ENCODE measurements around the gene MOCS1. TPM values are rescaled to one million over a fixed set of nuclear protein-coding genes. Genes with fewer than 3 reads are reported as not detected.

The MOCS1 gene
- total RNA-seq, 1 donor from 2014 or later: 29.3 TPM

- H3K27ac ChIP-seq: no peak overlapping the region
- intact Hi-C loops (cut with DNase I): no loop called here
- DNase-seq: no peak
- no peak overlapping the region for H3K4me3 ChIP-seq
- H3K27me3 ChIP-seq: no peaks in the 10 kb centered on the region
- no peak for TF ChIP-seq CTCF (IDR thresholded peaks at IDR 0.05)
- peaks cover 50% of the 10 kb centered on the region for H3K36me3 ChIP-seq
- no peak for ATAC-seq
- no peaks in the 10 kb centered on the region for H3K9me3 ChIP-seq
- H3K4me1 ChIP-seq: no peaks in the 10 kb centered on the region
Observed at GRCh38 chr6:39917981-39918380, 16.3 kb downstream of the MOCS1 start.

GRCh38 chr6:39917329-39917728 is 16.9 kb downstream of the MOCS1 start:
- DNase-seq: no peak

GRCh38 chr6:39915866-39916265 is 18.4 kb downstream of the MOCS1 start:
- no peak for TF ChIP-seq CTCF (IDR thresholded peaks at IDR 0.05)
- Histone ChIP-seq H3K4me1 (no peaks in the 10 kb centered on the region), H3K36me3 (peaks cover 57% of the 10 kb centered on the region), H3K27me3 (no peaks in the 10 kb centered on the region), H3K27ac (no peak overlapping the region), H3K4me3 (no peak overlapping the region), H3K9me3 (no peaks in the 10 kb centered on the region)
- ATAC-seq: no peak
- intact Hi-C loops (cut with DNase I): no loop called here
- no peak for DNase-seq

More at GRCh38 chr6:39917329-39917728, 16.9 kb downstream of the MOCS1 start:
- Histone ChIP-seq H3K4me3 (no peak overlapping the region), H3K36me3 (peaks cover 56% of the 10 kb centered on the region), H3K9me3 (no peaks in the 10 kb centered on the region), H3K4me1 (no peaks in the 10 kb centered on the region), H3K27ac (no peak overlapping the region), H3K27me3 (no peaks in the 10 kb centered on the region)
- no peak for ATAC-seq
- no peak for TF ChIP-seq CTCF (IDR thresholded peaks at IDR 0.05)
- intact Hi-C loops (cut with DNase I): no loop called here

GRCh38 chr6:39914239-39914638 is 20.0 kb downstream of the MOCS1 start:
- ATAC-seq (no peak), DNase-seq (no peak)
- H3K9me3 ChIP-seq: no peaks in the 10 kb centered on the region
- no peaks in the 10 kb centered on the region for H3K27me3 ChIP-seq
- H3K4me3 ChIP-seq: no peak overlapping the region
- intact Hi-C loops (cut with DNase I): no loop called here
- H3K36me3 ChIP-seq: peaks cover 52% of the 10 kb centered on the region
- H3K27ac ChIP-seq: no peak overlapping the region
- no peaks in the 10 kb centered on the region for H3K4me1 ChIP-seq
- TF ChIP-seq CTCF (IDR thresholded peaks at IDR 0.05): no peak

- Histone ChIP-seq H3K27ac (no peak overlapping the region), H3K27me3 (no peaks in the 10 kb centered on the region), H3K4me1 (no peaks in the 10 kb centered on the region), H3K36me3 (peaks cover 56% of the 10 kb centered on the region), H3K9me3 (no peaks in the 10 kb centered on the region), H3K4me3 (no peak overlapping the region)
- no peak for TF ChIP-seq CTCF (IDR thresholded peaks at IDR 0.05)
- ATAC-seq (no peak), DNase-seq (no peak)
- intact Hi-C loops (cut with DNase I): no loop called here
Observed at GRCh38 chr6:39913391-39913916, 20.8 kb downstream of the MOCS1 start.

- peaks cover 60% of the 10 kb centered on the region for H3K36me3 ChIP-seq
- no peaks in the 10 kb centered on the region for H3K27me3 ChIP-seq
- no peak for TF ChIP-seq CTCF (IDR thresholded peaks at IDR 0.05)
- intact Hi-C loops (cut with DNase I): no loop called here
- no peaks in the 10 kb centered on the region for H3K9me3 ChIP-seq
- DNase-seq (no peak), ATAC-seq (no peak)
- no peak overlapping the region for H3K4me3 ChIP-seq
- no peak overlapping the region for H3K27ac ChIP-seq
- H3K4me1 ChIP-seq: no peaks in the 10 kb centered on the region
Observed at GRCh38 chr6:39912446-39912845, 21.8 kb downstream of the MOCS1 start.
